GM18873 (cell line): ENCODE results near the gene ING3.

ENCODE experiments used
- ATAC-seq: cut with Tn5 transposase; IDR thresholded peaks from one replicate; pipeline ENCODE4 v1.9.1; 2021; ENCODE audit warnings: mild to moderate bottlenecking, moderate library complexity, moderate number of reproducible peaks; ENCODE audit not compliant: unreplicated experiment, low FRiP score

ING3 gene

GRCh38 chr7:120987683-120988590 is 37.4 kb downstream of the ING3 start:
- ATAC-seq: peak; percentile 93

GRCh38 chr7:120988591-120989256 is 38.1 kb downstream of the ING3 start, which contains the start of gene CPED1:
Gene CPED1 (plus strand): TSS chr7:120988711. CDS start chr7:120989622, 911 bp downstream.
- ATAC-seq: peak; percentile 49

GRCh38 chr7:120989257-120990220 is 39.0 kb downstream of the ING3 start:
- ATAC-seq: no peak

- no peak for ATAC-seq
Observed at GRCh38 chr7:120990468-120991118, 40.0 kb downstream of the ING3 start.

GRCh38 chr7:120991161-120991560 is 40.6 kb downstream of the ING3 start:
- ATAC-seq: no peak

- no peak for ATAC-seq
Observed at GRCh38 chr7:120991581-120991980, 41.0 kb downstream of the ING3 start.

- no peak for ATAC-seq
Observed at GRCh38 chr7:120992272-120992964, 41.8 kb downstream of the ING3 start.

- ATAC-seq: no peak
Observed at GRCh38 chr7:120992965-120993494, 42.5 kb downstream of the ING3 start.

- ATAC-seq: no peak
Observed at GRCh38 chr7:120993553-120994191, 43.1 kb downstream of the ING3 start.

GRCh38 chr7:120994512-120995410 is 44.2 kb downstream of the ING3 start:
- no peak for ATAC-seq

GRCh38 chr7:120995654-120996053 is 45.1 kb downstream of the ING3 start:
- ATAC-seq: no peak

GRCh38 chr7:120996333-120996987 is 45.9 kb downstream of the ING3 start:
- ATAC-seq: no peak

GRCh38 chr7:120996988-120997345 is 46.4 kb downstream of the ING3 start:
- ATAC-seq: no peak

GRCh38 chr7:120997882-120998474 is 47.4 kb downstream of the ING3 start:
- ATAC-seq: no peak

GRCh38 chr7:120998520-120998919 is 47.9 kb downstream of the ING3 start:
- no peak for ATAC-seq

- ATAC-seq: no peak
Observed at GRCh38 chr7:120998996-120999565, 48.5 kb downstream of the ING3 start.
